GM19351 (cell line): ENCODE data around the gene NOPCHAP1.
"Not testable (repeated sequence)": the region's sequence is repeated elsewhere in the genome, so short reads cannot be mapped to it uniquely, and the experiment has no call there.

ENCODE experiments used
- ATAC-seq: cut with Tn5 transposase; IDR thresholded peaks from one replicate; pipeline ENCODE4 v1.9.1; 2021; ENCODE audit warnings: mild to moderate bottlenecking, moderate library complexity; ENCODE audit not compliant: unreplicated experiment

NOPCHAP1 gene

DNA sequence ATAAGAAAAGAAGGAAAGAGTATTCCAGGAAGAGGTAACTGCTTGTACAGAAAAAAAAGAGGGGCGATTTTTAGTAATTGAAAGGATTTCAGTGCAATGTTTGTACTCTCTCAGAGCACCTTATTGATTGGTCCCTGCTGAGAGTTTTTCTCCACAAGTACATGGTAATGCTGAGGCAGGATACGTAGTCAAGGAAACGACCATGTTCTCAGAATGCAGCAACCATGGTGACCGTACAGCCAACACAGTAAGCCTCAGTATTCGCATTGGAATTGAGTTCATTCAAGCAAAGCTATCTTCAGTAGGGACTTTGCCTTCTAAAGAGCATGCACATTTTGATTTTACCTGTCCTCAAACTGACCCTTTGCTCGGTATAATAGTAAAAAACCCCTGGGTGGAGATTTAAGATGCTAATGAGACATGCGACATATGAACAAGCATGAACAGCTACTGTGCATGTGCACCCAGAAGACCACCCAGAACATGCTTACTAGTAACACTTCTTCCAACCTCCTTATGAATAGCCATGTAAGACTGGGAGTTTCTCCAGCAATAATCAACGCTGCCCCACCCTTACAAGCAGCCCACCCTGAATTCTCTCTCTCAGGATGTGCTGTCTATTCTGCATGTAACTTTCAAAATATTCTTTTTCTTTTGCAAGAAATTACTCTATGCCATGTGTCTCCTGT, 21.8 kb upstream of the NOPCHAP1 start:
- no peak for ATAC-seq

DNA sequence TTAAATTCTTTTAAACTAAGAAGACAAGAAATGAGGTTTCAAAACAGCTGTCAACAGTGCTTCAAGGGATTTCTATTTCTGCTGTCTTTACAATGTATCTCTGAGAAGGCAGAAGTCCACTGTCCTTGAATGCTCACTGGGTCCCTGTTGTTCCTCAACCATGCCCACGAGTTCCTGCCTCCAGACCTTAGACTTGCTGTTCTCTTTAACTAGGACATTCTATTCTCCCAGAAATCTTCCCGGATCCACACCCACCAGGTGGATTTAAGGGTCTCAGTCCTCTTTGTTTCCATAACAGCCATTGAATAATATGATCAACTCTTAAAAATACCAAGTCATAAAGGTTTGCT, 21.3 kb upstream of the NOPCHAP1 start:
- no peak for ATAC-seq

DNA sequence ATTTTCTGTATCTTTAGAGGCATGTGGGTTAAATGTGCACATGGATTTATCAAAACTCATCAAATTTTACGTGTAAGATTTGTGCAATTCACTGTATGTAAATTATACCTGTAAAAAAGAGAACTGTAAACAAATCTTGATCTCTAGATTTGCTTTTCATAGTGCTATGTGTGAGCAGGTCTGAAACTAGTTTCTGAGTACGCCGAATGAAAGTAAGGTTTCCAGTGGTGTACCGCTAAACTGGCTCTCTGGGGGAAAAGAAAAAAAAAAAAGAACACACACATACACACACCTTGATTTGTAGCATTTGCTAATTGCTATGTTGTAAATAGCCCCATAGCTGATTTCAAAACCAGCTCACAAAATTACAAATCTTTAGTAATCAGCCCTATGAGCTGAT, 19.4 kb upstream of the NOPCHAP1 start:
- peak; percentile 96 for ATAC-seq

DNA sequence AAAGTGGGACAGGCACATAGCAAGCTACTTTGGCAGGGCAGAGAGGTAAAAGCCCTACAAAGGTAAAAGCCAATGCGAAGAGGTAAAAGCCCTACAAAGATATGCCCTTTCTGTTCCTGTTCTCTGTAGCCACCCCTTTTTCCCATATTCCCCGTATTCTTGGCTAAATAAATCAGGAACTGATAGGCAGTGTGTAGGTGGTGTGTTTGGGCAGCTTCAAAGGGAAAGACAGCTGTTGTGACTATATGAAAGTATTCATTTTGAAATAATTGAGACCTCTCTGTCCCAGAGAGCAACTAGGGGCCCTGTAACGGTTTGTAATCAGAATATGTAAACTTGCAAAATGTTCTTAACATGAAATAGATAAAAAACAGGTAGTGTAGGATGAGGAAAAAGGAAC, 16.8 kb upstream of the NOPCHAP1 start:
- ATAC-seq, result no peak

DNA sequence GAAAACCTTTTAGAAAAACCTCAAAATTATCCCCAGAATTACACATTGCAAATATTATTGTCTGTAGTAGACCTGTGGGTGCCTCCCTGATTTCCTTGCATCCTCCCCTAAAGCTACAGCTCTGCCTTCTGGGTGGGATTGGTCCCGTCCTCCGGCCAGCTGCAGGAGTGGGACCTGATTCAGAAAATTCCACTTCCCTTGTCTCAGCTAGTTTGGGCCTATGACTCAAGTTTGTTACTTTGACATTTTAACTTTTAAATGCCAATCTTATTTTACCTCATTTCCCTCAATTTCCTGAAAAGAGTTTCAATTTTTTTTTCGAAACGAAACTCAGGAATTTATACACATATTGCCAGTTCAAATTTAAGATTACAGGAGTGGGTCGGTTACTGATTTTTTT, 14.8 kb upstream of the NOPCHAP1 start:
- no peak for ATAC-seq

DNA sequence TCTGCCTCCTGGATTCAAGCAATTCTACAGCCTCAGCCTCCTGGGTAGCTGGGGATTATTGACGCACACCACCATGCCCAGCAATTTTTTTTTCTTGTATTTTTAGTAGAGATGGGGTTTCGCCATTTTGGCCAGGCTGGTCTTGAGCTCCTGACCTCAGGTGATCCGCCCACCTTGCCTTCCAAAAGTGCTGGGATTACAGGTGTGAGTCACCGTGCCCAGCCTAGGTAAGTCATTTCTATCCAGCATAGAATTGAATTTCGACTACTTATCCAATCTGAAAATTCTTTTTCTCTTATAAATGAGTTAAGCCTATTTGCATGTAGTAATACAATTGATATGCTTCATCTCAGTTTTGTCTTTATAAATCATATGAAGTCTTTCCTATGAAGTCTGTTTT, 12.9 kb upstream of the NOPCHAP1 start:
- no peak for ATAC-seq

DNA sequence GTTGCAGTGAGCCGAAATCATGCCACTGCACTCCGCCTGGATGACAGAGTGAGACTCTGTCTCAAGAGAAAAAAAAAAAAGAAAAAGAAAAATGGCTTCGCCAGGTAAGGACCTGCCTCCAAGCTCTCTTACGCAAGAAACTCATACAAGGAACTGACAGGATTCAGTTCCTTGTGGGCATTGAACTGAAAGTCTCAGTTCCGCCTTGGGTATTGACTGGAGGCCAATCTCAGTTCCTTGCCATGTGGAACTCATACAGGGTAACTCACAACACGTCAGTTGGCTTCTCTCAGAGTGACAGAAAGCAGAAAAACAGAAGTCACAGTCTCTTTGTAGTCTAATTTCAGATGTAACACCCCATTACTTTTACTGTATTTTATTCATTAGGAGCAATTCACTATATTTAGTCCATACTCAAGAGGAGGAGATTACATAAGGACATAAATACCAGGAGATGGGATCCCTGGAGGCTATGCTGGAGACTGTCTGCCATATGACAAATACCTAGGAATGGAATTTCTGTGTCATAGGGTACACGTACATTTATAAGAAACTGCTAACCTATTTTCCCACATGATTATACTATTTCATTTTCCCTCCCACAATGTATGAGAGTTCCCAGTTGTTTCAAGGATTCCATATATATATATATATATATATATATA, 11.4 kb upstream of the NOPCHAP1 start:
- peak; percentile 96 for ATAC-seq

DNA sequence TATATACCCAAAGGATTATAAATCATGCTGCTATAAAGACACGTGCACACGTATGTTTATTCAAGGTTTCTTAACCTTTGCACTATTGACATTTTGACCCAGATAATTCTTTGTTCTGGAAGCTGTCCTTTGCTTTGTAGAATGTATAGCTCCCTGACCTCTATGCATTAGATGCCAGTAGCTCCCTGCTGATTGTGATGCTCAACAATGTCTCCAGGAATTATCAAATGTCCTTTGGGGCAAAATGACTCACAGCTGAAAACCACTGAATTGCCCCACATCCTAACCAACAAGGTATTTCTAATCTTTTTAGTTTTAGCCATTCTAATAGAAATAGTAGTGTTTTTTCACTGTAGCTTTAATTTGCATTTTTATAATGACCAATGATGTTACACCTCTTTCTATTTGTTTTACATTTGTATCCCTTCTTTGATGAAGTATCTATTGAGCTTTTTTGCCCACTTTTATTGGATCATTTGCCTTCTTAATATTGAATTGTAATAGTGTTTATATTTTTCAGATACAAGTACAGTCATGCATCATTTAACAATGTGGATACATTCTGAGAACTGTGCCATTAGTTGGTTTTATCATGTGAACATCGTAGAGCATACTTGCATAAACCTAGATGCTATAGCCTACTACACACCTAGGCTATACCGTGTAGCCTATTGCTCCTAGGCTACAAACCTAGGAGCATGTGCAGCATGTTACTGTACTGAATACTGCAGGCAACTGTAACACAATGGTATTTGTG, 10.4 kb upstream of the NOPCHAP1 start:
- ATAC-seq, result no peak

DNA sequence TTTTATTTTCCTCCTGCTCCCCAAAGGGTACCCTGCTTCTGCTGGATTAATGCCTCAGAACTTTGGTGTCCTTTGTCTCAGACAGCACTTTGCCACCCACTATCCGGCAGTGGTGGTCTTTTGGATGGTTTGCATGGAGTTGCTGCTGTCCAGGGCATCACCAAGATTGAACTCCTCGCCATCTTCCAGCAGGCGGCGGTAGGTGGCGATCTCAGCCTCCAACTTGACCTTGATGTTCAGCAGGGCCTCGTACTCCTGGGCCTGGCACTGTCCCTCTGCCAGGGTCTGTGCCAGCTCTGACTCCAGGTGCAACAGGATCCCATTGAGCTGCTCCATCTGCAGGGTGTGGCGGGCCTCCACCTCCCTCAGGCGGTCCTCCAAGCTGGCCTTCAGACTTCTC, 9.4 kb upstream of the NOPCHAP1 start:
- ATAC-seq, result no peak

DNA sequence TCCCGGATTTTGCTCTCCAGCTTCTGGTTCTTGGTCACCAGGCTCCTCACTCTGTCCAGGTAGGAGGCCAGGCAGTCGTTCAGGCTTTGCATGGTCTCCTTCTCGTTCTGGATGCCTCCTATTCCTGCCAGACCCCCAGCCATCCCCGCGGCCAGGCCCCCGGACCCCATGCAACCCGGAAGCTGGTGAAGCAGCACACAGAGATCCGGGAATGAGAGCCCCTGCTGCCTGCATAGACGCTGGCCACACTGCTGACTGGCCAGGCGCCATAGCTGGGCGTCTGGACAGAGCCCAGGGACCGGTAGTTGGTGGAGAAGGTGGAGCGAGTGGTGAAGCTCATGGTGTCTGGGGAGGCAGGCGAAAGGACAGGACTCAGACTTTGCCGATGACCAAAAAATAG, 8.4 kb upstream of the NOPCHAP1 start:
- not testable (repeated sequence) for ATAC-seq

DNA sequence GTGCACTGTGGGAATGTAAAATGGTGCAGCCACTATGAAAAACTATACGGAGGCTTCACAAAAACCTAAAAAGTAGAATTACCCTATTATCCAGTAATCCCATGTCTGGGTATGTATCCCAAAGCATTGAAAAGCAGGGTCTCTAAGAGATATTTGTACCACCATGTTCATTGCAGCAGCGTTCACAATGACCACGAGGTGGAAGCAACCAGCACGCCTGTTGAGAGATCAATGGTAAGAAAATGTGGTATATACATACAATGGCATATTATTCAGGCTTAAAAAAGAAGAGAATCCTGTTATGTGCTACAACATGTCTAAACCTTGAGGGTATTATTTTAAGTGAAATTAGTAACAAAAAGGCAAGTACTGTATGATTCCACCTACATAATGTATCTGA, 910 bp upstream of the NOPCHAP1 start:
- ATAC-seq, result no peak

DNA sequence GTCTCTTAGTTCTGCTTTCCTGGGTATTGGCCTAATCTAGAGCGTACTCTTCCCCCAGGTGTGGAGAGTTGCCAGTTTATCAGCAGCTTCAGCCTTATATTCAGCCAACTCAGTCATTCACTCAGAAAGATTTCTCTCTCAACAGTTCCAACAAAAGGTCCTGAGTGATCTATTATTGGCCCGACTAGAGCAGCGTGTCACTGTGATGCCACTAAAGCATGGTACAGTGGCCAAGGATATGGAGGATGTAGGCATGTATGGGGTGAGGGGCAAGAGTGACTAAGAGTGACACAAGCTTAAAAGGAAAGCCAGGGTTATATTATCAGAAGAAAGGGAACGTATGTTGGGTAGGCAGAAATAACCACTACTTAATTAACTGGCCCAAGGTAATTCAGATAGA, 4.8 kb downstream of the NOPCHAP1 start:
- ATAC-seq, result no peak

DNA sequence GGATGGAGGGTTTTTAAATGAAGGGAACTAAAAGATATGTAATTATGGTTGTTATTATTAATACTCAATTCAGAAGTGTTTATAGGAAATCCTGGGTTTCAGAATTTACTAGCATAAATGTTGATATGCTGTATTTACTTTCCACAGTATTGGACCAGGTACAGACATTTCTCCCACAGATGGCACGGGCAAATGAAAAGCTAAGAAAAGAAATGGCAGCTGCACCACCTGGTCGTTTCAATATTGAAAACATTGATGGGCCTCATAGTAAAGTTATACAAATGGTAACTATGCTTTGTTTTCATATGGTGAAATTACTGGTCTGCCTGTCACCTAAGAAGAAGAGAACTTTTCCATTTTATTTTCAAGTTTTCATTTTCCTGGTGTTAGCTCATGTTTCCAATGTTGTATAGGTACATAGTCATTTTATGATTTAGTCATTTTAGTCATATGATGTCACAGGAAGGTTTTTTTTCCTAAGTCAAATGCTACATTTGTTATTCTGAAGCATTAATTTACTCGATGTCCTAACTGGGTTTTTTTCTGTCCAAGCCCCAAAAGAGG, 5.5 kb downstream of the NOPCHAP1 start:
- no peak for ATAC-seq

DNA sequence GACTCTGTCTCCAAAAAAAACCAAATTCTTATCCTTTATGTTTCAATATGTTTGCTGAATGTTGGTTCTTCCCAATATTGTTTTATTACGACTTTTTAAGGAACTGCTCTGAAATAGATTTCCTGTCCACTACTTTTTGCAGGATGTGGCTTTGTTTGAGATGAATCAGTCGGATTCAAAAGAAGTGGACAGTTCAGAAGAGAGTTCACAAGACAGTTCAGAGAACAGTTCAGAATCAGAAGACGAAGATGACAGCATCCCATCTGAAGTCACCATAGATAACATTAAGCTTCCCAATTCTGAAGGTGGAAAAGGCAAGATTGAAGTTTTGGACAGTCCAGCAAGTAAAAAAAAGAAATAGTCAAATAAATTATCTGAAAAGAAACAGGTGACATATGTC, 8.2 kb downstream of the NOPCHAP1 start:
- ATAC-seq, result no peak

DNA sequence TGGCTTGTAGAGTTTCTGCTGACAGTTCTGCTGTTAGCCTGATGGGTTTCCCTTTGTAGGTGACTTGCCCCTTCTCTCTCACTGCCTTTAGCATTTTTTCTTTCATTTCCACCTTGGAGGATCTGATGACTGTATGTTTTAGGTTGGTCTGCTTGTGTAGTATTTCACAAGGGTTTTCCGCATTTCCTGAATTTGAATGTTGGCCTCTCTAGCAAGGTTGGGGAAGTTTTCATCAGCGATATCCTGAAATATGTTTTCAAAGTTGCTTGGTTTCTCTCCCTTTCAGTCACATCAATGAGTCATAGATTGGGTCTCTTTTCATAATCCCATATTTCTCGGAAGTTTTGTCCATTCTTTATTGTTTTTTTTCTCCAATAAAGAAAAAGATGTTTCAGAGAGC, 11.4 kb downstream of the NOPCHAP1 start:
- ATAC-seq, result no peak

DNA sequence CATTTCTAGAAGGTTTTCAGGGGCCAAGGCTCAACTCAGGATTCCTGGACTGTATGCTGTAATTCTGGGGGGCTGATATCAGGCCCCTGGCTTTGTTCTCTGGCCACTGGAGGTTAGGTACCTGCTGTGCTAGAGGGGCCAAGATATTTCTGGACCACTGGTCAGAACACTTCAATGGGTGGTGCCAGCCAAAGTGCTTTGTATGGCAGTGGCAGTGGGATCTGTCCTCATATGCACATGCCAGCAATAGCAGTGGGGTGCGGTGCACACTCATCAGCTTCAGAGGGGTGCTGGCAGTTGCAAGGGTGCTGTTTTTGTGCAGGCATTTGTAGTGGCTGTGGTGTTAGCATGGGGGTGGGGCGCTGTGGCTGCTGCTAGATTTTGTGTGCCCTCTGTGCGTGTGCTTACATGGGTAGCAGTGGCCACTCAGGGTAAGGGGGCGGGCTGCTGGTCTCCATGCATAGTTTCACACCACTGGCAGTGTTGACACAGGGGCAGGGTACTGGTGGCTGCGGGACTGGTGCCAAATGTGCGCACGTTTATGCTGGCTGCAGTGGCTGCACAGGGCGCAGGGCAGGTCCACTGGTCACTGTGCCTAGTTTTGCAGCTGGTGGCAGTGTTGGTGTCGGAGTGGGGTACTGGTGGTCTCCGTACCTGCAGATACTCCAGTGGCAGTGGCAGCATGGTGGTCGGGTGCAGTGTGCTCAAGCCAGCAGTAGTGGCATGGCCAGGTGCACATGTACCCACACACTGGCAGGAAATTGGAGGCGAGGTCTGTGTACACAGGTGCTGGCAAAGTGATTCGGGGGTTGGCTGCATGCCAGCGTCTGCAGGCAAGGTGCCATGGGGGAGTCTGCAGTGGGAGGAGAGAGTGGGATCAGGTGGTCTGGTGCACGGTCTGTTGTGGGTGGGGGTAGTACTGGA, 12.6 kb downstream of the NOPCHAP1 start:
- no peak for ATAC-seq

DNA sequence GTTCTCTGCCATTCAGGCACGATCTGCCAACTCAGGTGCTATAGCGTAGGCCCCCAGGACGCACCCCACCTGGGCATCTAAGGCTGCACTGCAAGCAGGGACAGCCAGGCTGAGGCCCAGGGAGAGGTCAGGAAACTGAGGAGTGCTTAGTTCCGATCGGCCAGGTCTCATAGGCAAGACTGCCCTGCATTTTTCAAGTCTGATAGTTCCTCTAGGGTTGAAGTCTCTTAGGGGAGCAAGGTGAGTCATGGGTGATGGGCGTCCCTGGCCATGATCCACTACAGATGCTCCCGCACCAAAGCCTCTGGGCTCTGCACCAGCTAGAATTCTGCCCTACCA, 13.2 kb downstream of the NOPCHAP1 start:
- ATAC-seq, result no peak

DNA sequence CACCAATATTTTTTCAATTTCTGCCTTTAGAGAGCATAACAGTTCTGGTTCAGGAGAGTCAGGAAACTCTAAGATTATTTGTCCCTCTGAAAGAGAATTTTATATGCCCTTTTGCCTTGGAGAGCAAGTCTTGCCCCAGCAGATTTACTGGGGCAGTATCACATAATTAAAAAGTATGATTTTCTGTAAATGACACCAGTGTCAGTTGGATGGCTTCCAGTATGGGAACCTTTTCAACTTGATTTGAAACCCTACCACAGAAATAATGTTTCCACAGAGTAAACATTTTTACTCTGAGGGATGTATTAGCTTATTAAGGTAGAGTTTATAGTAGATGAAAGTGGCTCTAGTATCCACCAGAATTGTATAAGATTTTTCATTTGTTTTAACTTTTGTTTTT, 15.4 kb downstream of the NOPCHAP1 start:
- no peak for ATAC-seq

DNA sequence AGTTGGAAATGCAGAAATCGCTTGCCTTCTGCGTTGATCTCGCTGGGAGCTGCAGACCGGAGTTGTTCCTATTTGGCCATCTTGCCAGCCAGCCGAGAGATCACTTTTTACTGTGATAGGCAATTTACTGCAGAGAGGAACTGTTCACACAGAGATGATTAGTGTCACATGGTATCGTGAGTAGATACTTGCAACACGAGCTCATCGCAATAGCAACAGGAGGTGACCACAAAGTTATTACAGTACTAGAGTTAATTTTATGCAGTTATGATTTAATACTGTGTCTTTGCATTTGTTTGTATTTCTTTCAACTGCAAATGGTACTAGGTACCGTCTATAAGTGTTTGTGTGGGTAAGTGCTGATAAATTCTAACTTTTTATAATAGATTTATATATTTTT, 27.8 kb downstream of the NOPCHAP1 start:
- no peak for ATAC-seq

DNA sequence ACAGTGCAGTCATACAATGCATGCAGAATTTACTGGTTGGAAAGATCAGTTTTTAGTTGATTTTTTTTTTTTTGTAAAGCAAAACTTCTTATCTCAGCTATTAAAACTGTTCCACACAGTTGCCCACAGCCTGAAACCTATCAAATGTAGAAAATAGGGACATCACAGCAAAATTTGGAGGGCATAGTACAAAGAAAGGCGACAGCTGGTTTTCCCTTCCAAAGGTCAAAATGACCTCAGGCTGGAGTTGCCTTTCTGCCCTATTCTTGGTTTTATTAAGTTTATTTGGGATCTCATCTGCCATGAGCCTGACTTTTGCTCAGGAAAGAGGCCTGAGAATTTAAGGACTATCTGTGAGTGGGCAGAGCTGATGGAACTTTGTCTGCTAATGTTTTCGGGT, 28.5 kb downstream of the NOPCHAP1 start:
- ATAC-seq, result no peak

DNA sequence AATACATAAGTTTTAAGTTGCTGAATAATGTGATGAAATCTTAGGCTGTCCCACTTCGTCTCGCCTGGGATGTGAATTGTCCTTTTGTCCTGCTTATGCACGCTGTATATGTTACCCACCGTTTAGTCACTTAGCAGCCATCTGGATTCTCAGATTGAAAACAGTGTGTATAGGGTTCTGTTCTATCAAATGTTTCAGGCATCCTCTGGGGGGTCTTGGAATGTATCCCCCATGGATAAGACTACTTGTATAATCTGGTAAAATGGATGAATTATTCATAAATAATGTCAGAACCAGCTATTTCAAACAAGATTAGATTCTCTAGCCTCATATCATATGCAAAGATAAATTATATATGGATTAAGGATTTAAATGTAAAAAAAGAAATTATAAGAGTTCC, 29.4 kb downstream of the NOPCHAP1 start:
- no peak for ATAC-seq
